GM12892 (cell line): ENCODE measurements around the gene FAM124A.

Experiments used
- DNase-seq: peaks from one replicate; pipeline ENCODE4 v3.0.0; 2011; ENCODE audit not compliant: insufficient read length
- FAIRE-seq: peaks from 2 replicates; lab custom pipeline; 2011; peaks lifted over from hg19 to GRCh38; lab: Jason Lieb, UNC
- POLR2A ChIP-seq: IDR thresholded peaks from 2 replicates; pipeline ENCODE4 v1.6.1; 2011; ENCODE audit warnings: low read depth, low read length, control low read depth
- POLR2AphosphoS5 ChIP-seq: IDR thresholded peaks from 2 replicates; pipeline ENCODE4 v1.6.1; 2011; ENCODE audit warnings: low read depth, low read length, control low read depth
- TAF1 ChIP-seq: IDR thresholded peaks from 2 replicates; pipeline ENCODE4 v1.6.1; 2011; ENCODE audit warnings: low read depth, mild to moderate bottlenecking, control low read depth, low read length, borderline replicate concordance

Gene FAM124A

GRCh38 chr13:51194942-51195341 is 27.3 kb upstream of the FAM124A start:
- FAIRE-seq: no peak
- no peak for DNase-seq
- TF ChIP-seq POLR2A (no peak), POLR2AphosphoS5 (no peak), TAF1 (no peak)

GRCh38 chr13:51201886-51202285 is 20.3 kb upstream of the FAM124A start:
- FAIRE-seq (no peak), DNase-seq (no peak)
- no peak for TF ChIP-seq TAF1
- no peak for TF ChIP-seq POLR2AphosphoS5
- TF ChIP-seq POLR2A: no peak

DNA sequence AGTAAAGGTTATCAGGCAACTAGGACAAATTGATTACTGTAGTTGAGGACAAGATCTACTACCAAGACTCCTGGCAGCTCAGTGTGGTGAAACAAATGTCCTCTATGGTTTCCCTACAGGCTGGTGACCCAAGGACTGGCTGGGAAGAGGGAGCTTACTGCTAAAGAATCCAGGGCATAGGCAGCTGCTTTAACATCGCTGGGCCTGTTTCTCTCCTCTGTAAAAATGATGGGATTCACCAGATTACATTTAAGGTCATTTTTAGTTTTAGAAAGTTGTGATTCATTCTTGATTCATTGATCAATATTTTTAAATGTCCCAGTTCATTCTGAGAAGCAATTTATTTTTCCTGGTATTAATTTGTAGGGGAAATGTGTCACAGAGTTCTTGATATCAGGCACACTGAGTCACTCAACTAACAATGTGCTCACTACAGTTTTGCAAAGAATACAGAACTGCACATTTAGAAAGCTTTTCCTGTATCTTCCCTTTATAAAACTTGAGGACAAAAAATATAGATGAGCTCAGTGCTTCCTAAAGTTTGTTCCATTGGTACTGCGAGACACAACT is 19.6 kb upstream of the FAM124A start:
- no peak for FAIRE-seq
- DNase-seq: no peak
- TF ChIP-seq POLR2A: no peak
- no peak for TF ChIP-seq TAF1
- no peak for TF ChIP-seq POLR2AphosphoS5

- DNase-seq (no peak), FAIRE-seq (no peak)
- no peak for TF ChIP-seq TAF1
- TF ChIP-seq POLR2A: no peak
- no peak for TF ChIP-seq POLR2AphosphoS5
Measured at GRCh38 chr13:51206584-51206983, 15.6 kb upstream of the FAM124A start.

GRCh38 chr13:51207881-51208280 is 14.3 kb upstream of the FAM124A start:
- no peak for FAIRE-seq
- no peak for DNase-seq
- TF ChIP-seq TAF1: no peak
- TF ChIP-seq POLR2AphosphoS5: no peak
- no peak for TF ChIP-seq POLR2A

- FAIRE-seq (no peak), DNase-seq (no peak)
- TF ChIP-seq POLR2AphosphoS5: no peak
- TF ChIP-seq TAF1: no peak
- no peak for TF ChIP-seq POLR2A
Measured at GRCh38 chr13:51208716-51209115, 13.5 kb upstream of the FAM124A start.

- FAIRE-seq: no peak
- no peak for DNase-seq
- TF ChIP-seq TAF1 (no peak), POLR2A (no peak), POLR2AphosphoS5 (no peak)
Measured at GRCh38 chr13:51211910-51212309, 10.3 kb upstream of the FAM124A start.

DNA sequence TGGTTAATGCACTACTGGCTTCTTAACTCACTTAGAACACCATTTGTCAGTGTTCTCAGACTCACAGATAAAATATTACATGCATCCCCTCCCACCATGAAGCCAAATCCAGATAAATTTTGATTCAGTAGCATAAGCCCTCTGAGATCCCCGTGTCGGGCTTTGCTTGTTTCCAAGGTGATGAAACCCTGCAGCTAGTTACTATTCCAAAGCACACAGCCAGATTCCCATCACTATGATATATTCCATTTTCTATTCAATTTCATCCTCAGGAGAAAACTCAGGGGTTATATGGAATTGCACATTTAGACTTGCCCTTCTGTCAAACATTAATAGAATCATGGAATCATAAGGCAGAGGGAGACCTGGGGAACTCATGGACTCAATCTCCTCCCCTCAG is 9.4 kb upstream of the FAM124A start:
- TF ChIP-seq POLR2AphosphoS5 (no peak), POLR2A (no peak), TAF1 (no peak)
- FAIRE-seq (no peak), DNase-seq (no peak)

- no peak for FAIRE-seq
- no peak for TF ChIP-seq POLR2A
- no peak for TF ChIP-seq TAF1
- no peak for TF ChIP-seq POLR2AphosphoS5
- no peak for DNase-seq
Measured at GRCh38 chr13:51213173-51213728, 8.9 kb upstream of the FAM124A start.

DNA sequence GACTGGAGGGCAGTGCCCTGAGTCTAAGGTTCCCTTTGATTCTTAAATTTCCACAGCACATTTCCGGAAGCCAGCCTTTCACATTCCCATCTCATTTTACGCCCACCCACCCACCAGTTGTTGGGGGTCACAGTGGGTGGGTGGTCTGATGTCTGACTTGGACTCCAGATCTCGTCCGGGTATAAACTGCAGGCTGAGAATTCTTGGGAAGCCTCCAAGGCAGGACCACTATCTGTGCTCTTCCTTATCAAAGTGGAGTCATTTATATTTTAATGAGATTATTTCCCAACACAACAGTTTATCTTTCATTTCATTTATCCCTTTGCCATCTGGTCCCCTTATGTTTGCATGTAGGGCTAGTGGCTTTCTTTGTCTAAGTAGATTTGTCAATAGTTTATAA is 3.6 kb upstream of the FAM124A start:
- no peak for TF ChIP-seq POLR2AphosphoS5
- TF ChIP-seq POLR2A: no peak
- no peak for TF ChIP-seq TAF1
- FAIRE-seq (no peak), DNase-seq (no peak)

- FAIRE-seq (no peak), DNase-seq (no peak)
- TF ChIP-seq TAF1 (no peak), POLR2AphosphoS5 (no peak), POLR2A (no peak)
Measured at GRCh38 chr13:51220706-51221105, 1.5 kb upstream of the FAM124A start.

- DNase-seq (no peak), FAIRE-seq (no peak)
- TF ChIP-seq POLR2AphosphoS5: no peak
- no peak for TF ChIP-seq POLR2A
- no peak for TF ChIP-seq TAF1
Measured at GRCh38 chr13:51221108-51221507, 1.1 kb upstream of the FAM124A start.
